C4-2B (cell line): ENCODE results near the gene KIAA0753.

ENCODE experiments used
- ZFX ChIP-seq: fragments of 450-650 bp; IDR thresholded peaks from 2 replicates; pipeline ENCODE4 v1.6.1; 2017
- TF ChIP-seq, protein P1 (sequence below): fragments of 450-650 bp; conservative IDR thresholded peaks from 2 replicates; pipeline ENCODE4 v1.5.1; 2017; ENCODE audit warnings: mild to moderate bottlenecking

DNA sequence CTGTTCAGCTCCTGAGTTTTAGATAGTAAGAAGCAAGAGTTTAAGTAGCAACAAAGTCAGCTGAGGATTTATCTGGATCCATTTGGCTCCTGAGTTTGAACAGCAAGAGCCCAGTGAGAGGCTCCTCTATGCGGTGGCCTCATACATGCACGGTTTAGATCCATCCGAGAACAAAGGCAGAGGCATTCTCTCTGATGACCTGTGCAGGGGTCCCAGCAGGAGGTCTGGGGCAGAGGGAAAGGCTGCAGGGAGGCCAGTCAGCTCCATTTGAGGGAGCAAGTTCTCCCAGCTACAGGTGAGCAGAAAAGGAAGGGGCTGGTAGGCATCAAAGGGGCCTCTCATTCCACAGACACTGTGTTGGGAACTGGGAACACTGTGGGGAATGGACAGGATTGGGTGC, 100.6 kb downstream of the KIAA0753 start:
- TF ChIP-seq, protein P1, sequence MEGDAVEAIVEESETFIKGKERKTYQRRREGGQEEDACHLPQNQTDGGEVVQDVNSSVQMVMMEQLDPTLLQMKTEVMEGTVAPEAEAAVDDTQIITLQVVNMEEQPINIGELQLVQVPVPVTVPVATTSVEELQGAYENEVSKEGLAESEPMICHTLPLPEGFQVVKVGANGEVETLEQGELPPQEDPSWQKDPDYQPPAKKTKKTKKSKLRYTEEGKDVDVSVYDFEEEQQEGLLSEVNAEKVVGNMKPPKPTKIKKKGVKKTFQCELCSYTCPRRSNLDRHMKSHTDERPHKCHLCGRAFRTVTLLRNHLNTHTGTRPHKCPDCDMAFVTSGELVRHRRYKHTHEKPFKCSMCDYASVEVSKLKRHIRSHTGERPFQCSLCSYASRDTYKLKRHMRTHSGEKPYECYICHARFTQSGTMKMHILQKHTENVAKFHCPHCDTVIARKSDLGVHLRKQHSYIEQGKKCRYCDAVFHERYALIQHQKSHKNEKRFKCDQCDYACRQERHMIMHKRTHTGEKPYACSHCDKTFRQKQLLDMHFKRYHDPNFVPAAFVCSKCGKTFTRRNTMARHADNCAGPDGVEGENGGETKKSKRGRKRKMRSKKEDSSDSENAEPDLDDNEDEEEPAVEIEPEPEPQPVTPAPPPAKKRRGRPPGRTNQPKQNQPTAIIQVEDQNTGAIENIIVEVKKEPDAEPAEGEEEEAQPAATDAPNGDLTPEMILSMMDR: no peak
- TF ChIP-seq ZFX: no peak
